Spleen (tissue), 3 donors: ENCODE results near the gene KREMEN2.

Experiments
- POLR2A ChIP-seq, 3 donors: fragments of 450-650 bp; IDR thresholded peaks; one replicate each; pipeline ENCODE4 v1.5.1; 2017; ENCODE audit warnings: antibody characterized with exemption in 3 of 3, mild to moderate bottlenecking in 1 of 3
- POLR2AphosphoS5 ChIP-seq, 3 donors: sonication (generic); formaldehyde crosslinking; IDR thresholded peaks; one replicate each; pipeline ENCODE4 v1.5.1; 2017; ENCODE audit warnings: antibody characterized with exemption in 3 of 3

DNA sequence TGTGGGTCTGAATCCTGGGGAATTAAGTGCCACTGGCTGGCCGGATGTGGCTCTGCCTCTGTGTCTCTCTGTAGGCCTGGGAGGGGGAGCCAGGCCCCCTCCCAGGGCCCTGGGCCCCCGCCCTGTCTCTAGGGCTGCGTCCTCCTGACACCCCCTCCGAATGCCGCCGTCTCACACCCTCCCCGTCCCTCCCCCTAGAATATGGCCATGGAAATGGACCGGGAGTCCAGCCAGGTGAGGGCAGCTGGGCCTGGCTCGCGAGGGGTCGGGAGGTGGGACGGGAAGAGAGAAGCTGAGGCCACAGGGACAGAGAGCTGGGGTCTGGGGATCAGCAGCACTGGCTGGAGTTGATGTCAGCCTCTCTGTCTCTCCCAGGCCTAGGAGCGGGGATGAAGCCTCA is 32.2 kb downstream of the KREMEN2 start:
- TF ChIP-seq POLR2A (IDR thresholded peaks at IDR 0.05) (no peak), POLR2AphosphoS5 (IDR thresholded peaks at IDR 0.05) (no peak)
